Measurements from ENCODE around the gene NFE2L3. TPM values are rescaled to one million over a fixed set of nuclear protein-coding genes. Genes with fewer than 3 reads are reported as not detected.

NFE2L3 gene
- total RNA-seq, 4 donors from 2014 or later = 1.5 to 2.7 (median 2.5) TPM

GRCh38 chr7:26212921-26213718 is 61.1 kb downstream of the NFE2L3 start:
- Histone ChIP-seq H3K4me3 (no peak overlapping the region), H3K27ac (replicated peaks in 1 of 4) (no peak overlapping the region), H3K9me3 (no peaks in the 10 kb centered on the region), H3K27me3 (no peaks in the 10 kb centered on the region), H3K36me3 (peaks cover 29 to 49% (median 41%) of the 10 kb centered on the region in 4 donors), H3K4me1 (no peaks in the 10 kb centered on the region)
- 83% methylated on average over 2 of the region's 2 CpGs for WGBS
- no peak for TF ChIP-seq CTCF (IDR thresholded peaks at IDR 0.05)
- TF ChIP-seq POLR2A (IDR thresholded peaks at IDR 0.05; ENCODE audit: low read depth) = no peak
- TF ChIP-seq POLR2AphosphoS5 (IDR thresholded peaks at IDR 0.05) = no peak
- no peak for TF ChIP-seq EP300 (IDR thresholded peaks at IDR 0.05)
- DNase-seq (ENCODE audit: extremely low spot score) = no peak
- intact Hi-C loops (cut with DNase I) = no loop called here

- no peaks in the 10 kb centered on the region for H3K9me3 ChIP-seq
- no peak overlapping the region for H3K4me3 ChIP-seq
- H3K27ac ChIP-seq (replicated peaks in 1 of 4) = no peak overlapping the region
- 88% methylated on average over 5 of the region's 5 CpGs for WGBS
- H3K36me3 ChIP-seq = peaks cover 25 to 42% (median 33%) of the 10 kb centered on the region in 4 donors
- DNase-seq (ENCODE audit: extremely low spot score) = no peak
- no peaks in the 10 kb centered on the region for H3K4me1 ChIP-seq
- H3K27me3 ChIP-seq = no peaks in the 10 kb centered on the region
- intact Hi-C loops (cut with DNase I) = no loop called here
- TF ChIP-seq POLR2AphosphoS5 (IDR thresholded peaks at IDR 0.05) (no peak), POLR2A (IDR thresholded peaks at IDR 0.05; ENCODE audit: low read depth) (no peak), EP300 (IDR thresholded peaks at IDR 0.05) (no peak), CTCF (IDR thresholded peaks at IDR 0.05) (no peak)
Measured at GRCh38 chr7:26213807-26214515, 62.0 kb downstream of the NFE2L3 start.

GRCh38 chr7:26216049-26216448 is 64.1 kb downstream of the NFE2L3 start:
- peaks cover 6 to 22% (median 13%) of the 10 kb centered on the region in 4 donors for H3K36me3 ChIP-seq
- no peaks in the 10 kb centered on the region for H3K27me3 ChIP-seq
- H3K4me3 ChIP-seq = no peak overlapping the region
- intact Hi-C loops (cut with DNase I) = no loop called here
- 75% methylated on average over 2 of the region's 2 CpGs for WGBS
- no peak overlapping the region for H3K27ac ChIP-seq (replicated peaks in 1 of 4)
- no peaks in the 10 kb centered on the region for H3K4me1 ChIP-seq
- H3K9me3 ChIP-seq = no peaks in the 10 kb centered on the region
- DNase-seq (ENCODE audit: extremely low spot score) = no peak
- TF ChIP-seq CTCF (IDR thresholded peaks at IDR 0.05) (no peak), EP300 (IDR thresholded peaks at IDR 0.05) (no peak), POLR2AphosphoS5 (IDR thresholded peaks at IDR 0.05) (no peak), POLR2A (IDR thresholded peaks at IDR 0.05; ENCODE audit: low read depth) (no peak)

- no peaks in the 10 kb centered on the region for H3K9me3 ChIP-seq
- H3K4me3 ChIP-seq = no peak overlapping the region
- peaks cover 0 to 11% (median 0%) of the 10 kb centered on the region in 4 donors for H3K27me3 ChIP-seq
- 71% methylated on average over 5 of the region's 5 CpGs for WGBS
- intact Hi-C loops (cut with DNase I) = no loop called here
- no peaks in the 10 kb centered on the region for H3K4me1 ChIP-seq
- no peak for TF ChIP-seq EP300 (IDR thresholded peaks at IDR 0.05)
- no peak for TF ChIP-seq CTCF (IDR thresholded peaks at IDR 0.05)
- no peak for TF ChIP-seq POLR2AphosphoS5 (IDR thresholded peaks at IDR 0.05)
- TF ChIP-seq POLR2A (IDR thresholded peaks at IDR 0.05; ENCODE audit: low read depth) = no peak
- H3K27ac ChIP-seq (replicated peaks in 1 of 4) = no peak overlapping the region
- no peak for DNase-seq (ENCODE audit: extremely low spot score)
- no peaks in the 10 kb centered on the region for H3K36me3 ChIP-seq
Measured at GRCh38 chr7:26224359-26224758, 72.4 kb downstream of the NFE2L3 start.

Data from esophagus muscularis mucosa (tissue), 4 donors.